ENCODE results near the gene DSCAM.
"Not testable (repeated sequence)": the region's sequence is repeated elsewhere in the genome, so short reads cannot be mapped to it uniquely, and the experiment has no call there.

Gene DSCAM

DNA sequence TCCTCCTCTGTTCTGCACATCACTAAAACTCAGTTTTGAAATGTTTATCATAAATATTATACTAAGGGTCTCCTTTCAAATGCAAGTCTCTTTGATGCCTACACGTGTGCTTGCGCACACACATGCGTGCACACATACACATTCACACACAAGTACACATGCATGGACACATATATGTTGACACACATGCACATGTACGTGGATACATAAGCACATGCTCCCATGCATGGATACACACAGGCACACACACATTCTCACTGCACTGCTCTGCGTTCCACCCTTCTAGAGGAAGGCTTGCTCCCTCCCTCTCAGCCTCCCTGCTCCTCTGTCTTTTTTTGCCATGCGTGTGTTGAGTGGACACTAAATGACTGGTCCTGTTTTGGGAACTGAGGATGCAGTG, 817.1 kb downstream of the DSCAM start:
- TF ChIP-seq, protein P1, sequence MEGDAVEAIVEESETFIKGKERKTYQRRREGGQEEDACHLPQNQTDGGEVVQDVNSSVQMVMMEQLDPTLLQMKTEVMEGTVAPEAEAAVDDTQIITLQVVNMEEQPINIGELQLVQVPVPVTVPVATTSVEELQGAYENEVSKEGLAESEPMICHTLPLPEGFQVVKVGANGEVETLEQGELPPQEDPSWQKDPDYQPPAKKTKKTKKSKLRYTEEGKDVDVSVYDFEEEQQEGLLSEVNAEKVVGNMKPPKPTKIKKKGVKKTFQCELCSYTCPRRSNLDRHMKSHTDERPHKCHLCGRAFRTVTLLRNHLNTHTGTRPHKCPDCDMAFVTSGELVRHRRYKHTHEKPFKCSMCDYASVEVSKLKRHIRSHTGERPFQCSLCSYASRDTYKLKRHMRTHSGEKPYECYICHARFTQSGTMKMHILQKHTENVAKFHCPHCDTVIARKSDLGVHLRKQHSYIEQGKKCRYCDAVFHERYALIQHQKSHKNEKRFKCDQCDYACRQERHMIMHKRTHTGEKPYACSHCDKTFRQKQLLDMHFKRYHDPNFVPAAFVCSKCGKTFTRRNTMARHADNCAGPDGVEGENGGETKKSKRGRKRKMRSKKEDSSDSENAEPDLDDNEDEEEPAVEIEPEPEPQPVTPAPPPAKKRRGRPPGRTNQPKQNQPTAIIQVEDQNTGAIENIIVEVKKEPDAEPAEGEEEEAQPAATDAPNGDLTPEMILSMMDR (IDR thresholded peaks at IDR 0.05; ENCODE audit: extremely low read depth, insufficient read depth, missing control alignments) = no peak
- in situ Hi-C loops (cut with MboI; ENCODE audit: low pct_unique_long_range_greater_than_20kb, low sequenced_read_pairs, unreplicated experiment) = no loop called here
- no peak for DNase-seq (ENCODE audit: low spot score)

- in situ Hi-C loops (cut with MboI; ENCODE audit: low pct_unique_long_range_greater_than_20kb, low sequenced_read_pairs, unreplicated experiment); DNase-seq (ENCODE audit: low spot score): not testable (repeated sequence)
Measured at GRCh38 chr21:40028393-40028792, 818.6 kb downstream of the DSCAM start.

GRCh38 chr21:40021558-40022351, 825.2 kb downstream of the DSCAM start:
- in situ Hi-C loops (cut with MboI; ENCODE audit: low pct_unique_long_range_greater_than_20kb, low sequenced_read_pairs, unreplicated experiment) = no loop called here
- no peak for DNase-seq (ENCODE audit: low spot score)
- TF ChIP-seq, protein P1 (IDR thresholded peaks at IDR 0.05; ENCODE audit: extremely low read depth, insufficient read depth, missing control alignments) = no peak

DNA sequence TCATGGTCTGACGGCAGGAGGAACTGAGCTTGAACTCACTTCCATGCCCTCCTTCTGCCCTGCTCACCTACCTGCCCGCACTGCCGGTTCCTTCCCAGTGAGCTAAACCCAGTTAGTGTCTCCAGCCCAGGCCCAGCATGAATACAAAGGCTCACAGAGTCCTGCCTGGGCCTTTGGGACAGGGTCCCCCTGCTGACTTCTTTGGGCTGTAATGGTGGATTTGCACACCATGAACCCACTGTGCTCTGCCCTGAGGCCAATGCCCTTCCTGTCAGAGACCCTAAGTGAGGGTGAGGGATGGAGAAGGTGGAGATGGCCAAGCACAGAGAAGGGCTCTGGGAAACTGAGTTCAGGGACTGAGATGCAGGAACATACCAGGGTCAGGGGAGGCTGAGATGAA, 826.3 kb downstream of the DSCAM start:
- in situ Hi-C loops (cut with MboI; ENCODE audit: low pct_unique_long_range_greater_than_20kb, low sequenced_read_pairs, unreplicated experiment) = no loop called here
- TF ChIP-seq, protein P1 (IDR thresholded peaks at IDR 0.05; ENCODE audit: extremely low read depth, insufficient read depth, missing control alignments) = no peak
- no peak for DNase-seq (ENCODE audit: low spot score)

- in situ Hi-C loops (cut with MboI; ENCODE audit: low pct_unique_long_range_greater_than_20kb, low sequenced_read_pairs, unreplicated experiment) = no loop called here
- DNase-seq (ENCODE audit: low spot score) = no peak
- TF ChIP-seq, protein P1 (IDR thresholded peaks at IDR 0.05; ENCODE audit: extremely low read depth, insufficient read depth, missing control alignments) = no peak
Measured at GRCh38 chr21:40018871-40019475, 828.0 kb downstream of the DSCAM start.

- DNase-seq (ENCODE audit: low spot score) = no peak
- TF ChIP-seq, protein P1 (IDR thresholded peaks at IDR 0.05; ENCODE audit: extremely low read depth, insufficient read depth, missing control alignments) = no peak
- in situ Hi-C loops (cut with MboI; ENCODE audit: low pct_unique_long_range_greater_than_20kb, low sequenced_read_pairs, unreplicated experiment) = no loop called here
Measured at GRCh38 chr21:40016667-40017066, 830.3 kb downstream of the DSCAM start.

- DNase-seq (ENCODE audit: low spot score) = no peak
- TF ChIP-seq, protein P1 (IDR thresholded peaks at IDR 0.05; ENCODE audit: extremely low read depth, insufficient read depth, missing control alignments) = no peak
- in situ Hi-C loops (cut with MboI; ENCODE audit: low pct_unique_long_range_greater_than_20kb, low sequenced_read_pairs, unreplicated experiment) = no loop called here
Measured at GRCh38 chr21:40016234-40016633, 830.7 kb downstream of the DSCAM start.

All from GM13977 (cell line).